Sigmoid colon (tissue), 7 donors: ENCODE measurements around the gene SAMD7. TPM values are rescaled to one million over a fixed set of nuclear protein-coding genes. Genes with fewer than 3 reads are reported as not detected.
A peak's percentile ranks its signal among the peaks of the same experiment; 100 is the strongest.

Experiments
- DNase-seq: peaks from one replicate; pipeline ENCODE4 v3.0.0-alpha.2; 2019
- H3K27ac ChIP-seq, 4 donors: fragments of 200-600 bp; sonication (generic); one replicate each; pipeline ENCODE4 v1.5.1; 2016 to 2019; ENCODE audit warnings: mild to moderate bottlenecking in 1 of 4
- H3K27me3 ChIP-seq, 3 donors: fragments of 200-600 bp; sonication (generic); one replicate each; pipeline ENCODE4 v1.5.1; 2019; ENCODE audit warnings: mild to moderate bottlenecking in 1 of 3
- H3K36me3 ChIP-seq, 4 donors: fragments of 200-600 bp; sonication (generic); one replicate each; pipeline ENCODE4 v1.5.1; 2016 to 2019
- H3K4me1 ChIP-seq, 4 donors: fragments of 200-600 bp; sonication (generic); one replicate each; pipeline ENCODE4 v1.5.1; 2017 to 2019
- H3K4me3 ChIP-seq, 4 donors: fragments of 200-600 bp; sonication (generic); one replicate each; pipeline ENCODE4 v1.5.1; 2017 to 2019; ENCODE audit warnings: mild to moderate bottlenecking in 2 of 4, moderate library complexity in 1 of 4
- H3K9me3 ChIP-seq, 4 donors: fragments of 200-600 bp in 3 of 4; sonication (generic) in 3 of 4; one replicate each; pipeline versions ENCODE4 v1.5.1 to v1.6.1; 2013 to 2019
- EP300 ChIP-seq, 4 donors: sonication (generic); formaldehyde crosslinking; IDR thresholded peaks; one replicate each; pipeline ENCODE4 v1.6.1; 2017; ENCODE audit warnings: antibody characterized with exemption in 4 of 4
- POLR2A ChIP-seq, 2 donors: fragments of 450-650 bp; IDR thresholded peaks; one replicate each; pipeline ENCODE4 v1.6.1; 2016; ENCODE audit warnings: antibody characterized with exemption in 2 of 2, mild to moderate bottlenecking in 2 of 2, moderate library complexity in 2 of 2
- POLR2AphosphoS5 ChIP-seq, 4 donors: sonication (generic); formaldehyde crosslinking; IDR thresholded peaks; one replicate each; pipeline ENCODE4 v1.6.1; 2017; ENCODE audit warnings: antibody characterized with exemption in 4 of 4
- WGBS, 2 donors: extraction: QIAGEN DNeasy Blood & Tissue Kit; methylation state at CpG; one replicate each; pipeline ENCODE4 v1.1.7; 2013; 5-methylcytosine and 5-hydroxymethylcytosine counted together
- intact Hi-C: fragments of 100-400 bp; cut with DNase I; formaldehyde crosslinking; loops from one replicate; pipeline ENCODE4 v1.15.1; 2023
- polyA plus RNA-seq, 3 donors: library from polyadenylated mRNA; stranded (reverse); fragments of 200-250 nt; gene quantifications; one replicate each; pipeline ENCODE4 v1.2.3, GENCODE V29; 2013
- total RNA-seq, 4 donors: library from RNA; depleted of rRNA; stranded (reverse); fragments of >200 nt; gene quantifications; one replicate each; pipeline ENCODE4 v1.1.0, GENCODE V29; 2016
- TF ChIP-seq, protein P1 (sequence below), 4 experiments: fragments of 450-650 bp in 3 of 4; fragments of 200-600 bp in 1 of 4; IDR thresholded peaks; one replicate each; pipeline ENCODE4 v1.5.1; 2016 to 2019; ENCODE audit warnings: antibody characterized with exemption in 4 of 4, mild to moderate bottlenecking in 3 of 4, moderate library complexity in 2 of 4
- donor health status: healthy with polysubstance abuse.
- donor health status: Bipolar disorder and iron deficiency.
- donor health status: healthy.

The SAMD7 gene
- total and polyA plus RNA-seq, 7 donors = not detected

DNA sequence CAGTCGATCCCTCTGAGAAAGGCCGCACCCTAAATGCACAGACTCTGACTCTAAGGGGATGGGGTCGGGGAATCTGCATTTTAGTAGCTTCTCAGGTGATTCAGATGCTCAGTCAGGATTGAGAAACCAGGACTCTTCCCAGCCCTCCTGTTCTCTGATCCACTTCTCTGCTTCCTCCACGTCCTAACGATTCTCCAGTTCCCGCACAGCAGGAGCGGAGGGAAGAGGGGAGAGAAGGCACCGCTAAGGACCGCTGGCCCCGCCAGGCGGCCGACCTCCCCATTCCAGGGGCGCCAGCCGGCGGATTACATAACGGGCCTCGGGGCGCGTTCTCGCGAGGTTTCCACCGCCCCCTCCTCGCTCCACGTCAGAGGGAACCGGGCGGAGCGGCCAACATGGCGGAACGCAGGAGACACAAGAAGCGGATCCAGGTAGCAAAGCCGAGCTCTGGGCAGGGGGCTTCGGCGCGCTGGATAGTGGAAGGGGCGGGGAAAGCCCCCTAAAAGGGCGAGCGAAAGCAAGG lies 55.1 kb downstream of the SAMD7 start, which contains the start of gene SEC62:
SEC62 (plus strand) TSS at position 380 of the 523 bp plus-strand sequence; CDS start at position 396, 16 bp downstream.
- Histone ChIP-seq H3K27ac (peak within 1 kb of the TSS; percentile 95 to 99 (median 98)), H3K9me3 (no peaks in the 10 kb centered on the region), H3K27me3 (no peaks in the 10 kb centered on the region), H3K4me3 (peak within 1 kb of the TSS; percentile 84 to 96 (median 90)), H3K4me1 (peaks cover 0 to 48% (median 32%) of the 10 kb centered on the region in 4 donors), H3K36me3 (no peaks in the 10 kb centered on the region)
- peak; percentile 97 for DNase-seq
- 1% methylated on average over 37 of the region's 37 CpGs for WGBS, 2 donors
- intact Hi-C loops = loop anchor here (1.0 to 5.0 kb wide), 5 partner anchors 103 to 819 kb away; partner anchors contain the start of genes MYNN, SKIL and TERC
- TF ChIP-seq EP300 (IDR thresholded peaks at IDR 0.05) (peak in 1 of 4 donors; percentile 24), POLR2A (IDR thresholded peaks at IDR 0.05) (peak; percentile 59 to 68), POLR2AphosphoS5 (IDR thresholded peaks at IDR 0.05) (peak; percentile 91 to 96 (median 92))
- TF ChIP-seq, protein P1, sequence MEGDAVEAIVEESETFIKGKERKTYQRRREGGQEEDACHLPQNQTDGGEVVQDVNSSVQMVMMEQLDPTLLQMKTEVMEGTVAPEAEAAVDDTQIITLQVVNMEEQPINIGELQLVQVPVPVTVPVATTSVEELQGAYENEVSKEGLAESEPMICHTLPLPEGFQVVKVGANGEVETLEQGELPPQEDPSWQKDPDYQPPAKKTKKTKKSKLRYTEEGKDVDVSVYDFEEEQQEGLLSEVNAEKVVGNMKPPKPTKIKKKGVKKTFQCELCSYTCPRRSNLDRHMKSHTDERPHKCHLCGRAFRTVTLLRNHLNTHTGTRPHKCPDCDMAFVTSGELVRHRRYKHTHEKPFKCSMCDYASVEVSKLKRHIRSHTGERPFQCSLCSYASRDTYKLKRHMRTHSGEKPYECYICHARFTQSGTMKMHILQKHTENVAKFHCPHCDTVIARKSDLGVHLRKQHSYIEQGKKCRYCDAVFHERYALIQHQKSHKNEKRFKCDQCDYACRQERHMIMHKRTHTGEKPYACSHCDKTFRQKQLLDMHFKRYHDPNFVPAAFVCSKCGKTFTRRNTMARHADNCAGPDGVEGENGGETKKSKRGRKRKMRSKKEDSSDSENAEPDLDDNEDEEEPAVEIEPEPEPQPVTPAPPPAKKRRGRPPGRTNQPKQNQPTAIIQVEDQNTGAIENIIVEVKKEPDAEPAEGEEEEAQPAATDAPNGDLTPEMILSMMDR (IDR thresholded peaks at IDR 0.05) = peak; percentile 10 to 53 (median 24)

GRCh38 chr3:169966951-169967915 lies 55.9 kb downstream of the SAMD7 start:
- 2 to 4% methylated on average over 44 of the region's 44 CpGs for WGBS, 2 donors

DNA sequence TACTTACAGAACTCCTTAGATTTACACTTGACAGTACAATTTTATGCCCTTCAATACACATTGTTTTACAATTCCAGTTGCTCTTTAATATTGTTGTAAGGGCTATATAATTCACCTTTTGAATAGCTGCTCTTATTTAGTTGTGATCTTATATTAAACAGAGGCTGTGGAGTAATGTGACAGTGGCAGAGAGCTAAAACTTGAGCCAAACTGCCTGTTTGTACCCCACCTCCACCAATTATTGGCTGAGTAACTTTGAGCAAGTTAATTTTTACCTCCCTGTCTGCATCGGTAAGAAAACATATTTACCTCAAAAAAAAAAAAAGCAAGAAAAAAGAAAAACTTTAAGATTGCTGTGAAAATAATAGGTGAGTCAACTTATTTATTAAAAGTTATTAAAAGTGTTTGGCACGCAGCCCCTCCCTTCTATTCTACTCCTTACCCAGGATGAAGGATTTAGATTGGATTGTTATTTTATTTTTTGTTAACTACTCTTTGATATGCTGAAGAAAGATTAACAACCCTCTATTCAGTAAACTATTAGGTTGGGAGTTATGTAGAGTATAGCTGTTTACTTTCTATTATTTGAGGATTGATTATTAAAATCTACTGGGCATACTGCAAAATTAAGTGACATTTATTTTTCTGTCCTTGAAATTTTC lies 57.0 kb downstream of the SAMD7 start:
- Histone ChIP-seq H3K9me3 (no peaks in the 10 kb centered on the region), H3K4me3 (peak overlapping the region in 1 of 4 donors; percentile 92), H3K36me3 (no peaks in the 10 kb centered on the region), H3K27ac (peak overlapping the region in 2 of 4 donors; percentile 98 to 99), H3K4me1 (peaks cover 0 to 61% (median 36%) of the 10 kb centered on the region in 4 donors), H3K27me3 (no peaks in the 10 kb centered on the region)
- intact Hi-C loops = loop anchor here (5.0 kb wide), 2 partner anchors 389 to 821 kb away; partner anchors contain the start of gene SKIL
- WGBS, 2 donors = 27 to 53% methylated on average over 2 of the region's 2 CpGs
- TF ChIP-seq POLR2AphosphoS5 (IDR thresholded peaks at IDR 0.05) = no peak
- TF ChIP-seq, protein P1 (IDR thresholded peaks at IDR 0.05) = no peak
- TF ChIP-seq EP300 (IDR thresholded peaks at IDR 0.05) = no peak
- no peak for TF ChIP-seq POLR2A (IDR thresholded peaks at IDR 0.05)
- DNase-seq = no peak

More at GRCh38 chr3:169966951-169967915, 55.9 kb downstream of the SAMD7 start:
- no peaks in the 10 kb centered on the region for H3K27me3 ChIP-seq
- intact Hi-C loops = loop anchor here (1.0 to 5.0 kb wide), 5 partner anchors 104 to 820 kb away; partner anchors contain the start of genes MYNN, SKIL and TERC
- TF ChIP-seq EP300 (IDR thresholded peaks at IDR 0.05) (no peak), POLR2AphosphoS5 (IDR thresholded peaks at IDR 0.05) (peak in 1 of 4 donors; percentile 13)
- H3K27ac ChIP-seq = peak overlapping the region; percentile 95 to 99 (median 98)
- peaks cover 0 to 55% (median 34%) of the 10 kb centered on the region in 4 donors for H3K4me1 ChIP-seq
- peak; percentile 76 for DNase-seq
- no peaks in the 10 kb centered on the region for H3K9me3 ChIP-seq
- H3K36me3 ChIP-seq = no peaks in the 10 kb centered on the region
- H3K4me3 ChIP-seq = peak overlapping the region; percentile 84 to 96 (median 90)

GRCh38 chr3:169969174-169970095 lies 58.1 kb downstream of the SAMD7 start:
- TF ChIP-seq EP300 (IDR thresholded peaks at IDR 0.05) (no peak), POLR2AphosphoS5 (IDR thresholded peaks at IDR 0.05) (peak in 1 of 4 donors; percentile 70), POLR2A (IDR thresholded peaks at IDR 0.05) (no peak)
- TF ChIP-seq, protein P1 (IDR thresholded peaks at IDR 0.05) = no peak
- Histone ChIP-seq H3K4me3 (no peak overlapping the region), H3K27me3 (no peaks in the 10 kb centered on the region), H3K9me3 (no peaks in the 10 kb centered on the region), H3K4me1 (peaks cover 0 to 61% (median 36%) of the 10 kb centered on the region in 4 donors), H3K27ac (peak overlapping the region in 1 of 4 donors; percentile 98), H3K36me3 (no peaks in the 10 kb centered on the region)
- 69 to 70% methylated on average over 5 of the region's 5 CpGs for WGBS, 2 donors
- intact Hi-C loops = loop anchor here (5.0 kb wide), 2 partner anchors 388 to 822 kb away; partner anchors contain the start of gene SKIL
- no peak for DNase-seq
